Colonic mucosa (tissue), 4 donors: ENCODE measurements around the gene SET. TPM values are rescaled to one million over a fixed set of nuclear protein-coding genes. Genes with fewer than 3 reads are reported as not detected.
"Not testable (repeated sequence)": the region's sequence is repeated elsewhere in the genome, so short reads cannot be mapped to it uniquely, and the experiment has no call there.

Source experiments
- DNase-seq: peaks from one replicate; pipeline ENCODE4 v3.0.0-alpha.2; 2020
- H3K27ac ChIP-seq: fragments of 200-600 bp; one replicate; pipeline ENCODE4 v1.8.0; 2021
- H3K27me3 ChIP-seq: fragments of 200-600 bp; one replicate; pipeline ENCODE4 v1.8.0; 2021
- H3K36me3 ChIP-seq: fragments of 200-600 bp; one replicate; pipeline ENCODE4 v1.8.0; 2021
- H3K4me1 ChIP-seq: fragments of 200-600 bp; one replicate; pipeline ENCODE4 v1.8.0; 2021; ENCODE audit warnings: mild to moderate bottlenecking
- H3K4me3 ChIP-seq: fragments of 200-600 bp; one replicate; pipeline ENCODE4 v1.8.0; 2021
- H3K9ac ChIP-seq, 2 donors: one replicate each; pipeline ENCODE4 v1.7.0; 2013; ENCODE audit warnings: control low read depth in 2 of 2, low read depth in 2 of 2, low read length in 2 of 2
- H3K9me3 ChIP-seq: fragments of 200-600 bp; one replicate; pipeline ENCODE4 v1.8.0; 2021
- CTCF ChIP-seq: fragments of 200-600 bp; IDR thresholded peaks from one replicate; pipeline ENCODE4 v1.8.0; 2022; ENCODE audit warnings: antibody characterized with exemption, mild to moderate bottlenecking
- intact Hi-C: fragments of 100-400 bp; cut with DNase I; formaldehyde crosslinking; loops from one replicate; pipeline ENCODE4 v1.14.1; 2022
- total RNA-seq, 2 donors: library from RNA; stranded (reverse); fragmentation: NEBNext Ultra II Directional in 1 of 2; extraction: Animal tissue kit (Norgen Biotek cat#: 25700) in 1 of 2; gene quantifications; one replicate each; pipeline ENCODE4 v1.2.1, GENCODE V29; 2021
- donor health status: healthy.
- donor health status: DM: no; HTN: no; CAD: no.
- donor health status: DM: no; HTN: no; CAD: no.

The SET gene
- total RNA-seq, 2 donors from 2014 or later = 222 to 348 TPM

GRCh38 chr9:128657796-128658195 lies 31.2 kb upstream of the SET start:
- H3K36me3 ChIP-seq = no peaks in the 10 kb centered on the region
- intact Hi-C loops = no loop called here

DNA sequence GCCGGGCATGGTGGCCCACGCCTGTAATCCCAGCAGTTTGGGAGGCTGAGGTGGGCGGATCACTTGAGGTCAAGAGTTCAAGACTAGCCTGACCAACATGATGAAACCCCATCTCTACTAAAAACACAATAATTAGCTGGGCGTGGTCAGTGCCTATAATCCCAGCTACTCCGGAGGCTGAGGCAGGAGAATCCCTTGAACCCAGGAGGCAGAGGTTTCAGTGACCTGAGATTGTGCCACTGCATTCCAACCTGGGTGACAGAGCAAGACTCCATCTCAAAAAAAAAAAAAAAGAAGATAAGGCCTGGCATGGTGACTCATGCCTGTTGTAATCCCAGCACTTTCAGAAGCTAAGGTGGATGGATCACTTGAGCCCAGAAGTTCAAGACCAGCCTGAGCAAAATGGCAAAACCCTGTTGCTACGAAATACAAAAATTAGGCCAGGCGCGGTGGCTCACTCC lies 22.5 kb upstream of the SET start:
- DNase-seq, H3K4me3 ChIP-seq, H3K9ac ChIP-seq, H3K27ac ChIP-seq, H3K27me3 ChIP-seq, H3K4me1 ChIP-seq, intact Hi-C loops, H3K9me3 ChIP-seq, H3K36me3 ChIP-seq: not testable (repeated sequence)

More at GRCh38 chr9:128657796-128658195, 31.2 kb upstream of the SET start:
- DNase-seq = no peak
- no peaks in the 10 kb centered on the region for H3K9me3 ChIP-seq
- H3K9ac ChIP-seq = no peak overlapping the region
- no peak overlapping the region for H3K4me3 ChIP-seq
- no peak for TF ChIP-seq CTCF
- H3K27ac ChIP-seq = no peak overlapping the region
- no peaks in the 10 kb centered on the region for H3K4me1 ChIP-seq
- H3K27me3 ChIP-seq = no peaks in the 10 kb centered on the region

DNA sequence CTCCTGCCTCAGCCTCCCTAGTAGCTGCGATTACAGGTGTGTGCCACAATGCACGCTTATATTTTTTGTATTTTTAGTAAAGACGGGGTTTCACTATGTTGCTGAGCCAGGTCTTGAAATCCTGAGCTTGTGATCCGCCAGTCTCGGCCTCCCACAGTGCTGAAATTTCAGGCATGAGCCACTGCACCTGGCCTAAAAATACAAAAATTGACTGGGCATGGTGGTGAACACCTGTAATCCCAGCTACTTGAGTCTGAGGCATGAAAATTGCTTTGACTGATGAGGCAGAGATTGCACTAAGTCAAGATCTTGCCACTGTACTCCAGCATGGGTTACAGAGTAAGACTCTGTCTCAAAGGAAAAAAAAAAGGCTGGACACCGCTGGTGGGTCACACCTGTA lies 19.2 kb upstream of the SET start:
- H3K36me3 ChIP-seq = no peaks in the 10 kb centered on the region
- no peak for DNase-seq
- intact Hi-C loops = no loop called here

DNA sequence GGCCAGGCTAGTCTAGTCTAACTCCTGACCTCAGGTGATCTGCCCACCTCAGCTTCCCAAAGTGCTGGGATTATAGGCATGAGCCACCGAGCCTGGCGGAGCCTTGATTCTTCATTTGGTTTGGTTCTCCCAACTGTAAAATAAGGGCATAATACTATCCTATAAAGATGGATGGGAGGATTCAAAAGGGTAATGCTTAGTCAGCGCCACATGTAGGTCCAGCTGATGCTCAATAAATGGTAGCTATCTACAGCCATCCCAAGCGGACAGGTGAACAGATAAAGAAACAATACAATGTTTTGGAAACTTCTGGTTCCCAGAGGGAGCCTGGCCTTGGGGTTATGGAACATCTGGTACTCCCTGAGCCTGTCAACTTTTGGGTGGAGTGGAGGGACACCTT lies 13.6 kb upstream of the SET start:
- Histone ChIP-seq H3K9ac (no peak overlapping the region), H3K9me3 (no peaks in the 10 kb centered on the region), H3K36me3 (no peaks in the 10 kb centered on the region), H3K4me1 (no peaks in the 10 kb centered on the region), H3K27ac (no peak overlapping the region), H3K4me3 (no peak overlapping the region), H3K27me3 (no peaks in the 10 kb centered on the region)
- no peak for DNase-seq
- intact Hi-C loops = no loop called here
- TF ChIP-seq CTCF = no peak

More for the DNA sequence above, 19.2 kb upstream of the SET start:
- TF ChIP-seq CTCF = no peak
- no peaks in the 10 kb centered on the region for H3K4me1 ChIP-seq
- no peaks in the 10 kb centered on the region for H3K9me3 ChIP-seq
- no peak overlapping the region for H3K4me3 ChIP-seq
- no peak overlapping the region for H3K27ac ChIP-seq
- H3K27me3 ChIP-seq = no peaks in the 10 kb centered on the region
- no peak overlapping the region for H3K9ac ChIP-seq

GRCh38 chr9:128677794-128678193 lies 11.2 kb upstream of the SET start:
- no peaks in the 10 kb centered on the region for H3K36me3 ChIP-seq
- intact Hi-C loops = no loop called here
- DNase-seq = no peak
- TF ChIP-seq CTCF = no peak
- H3K27me3 ChIP-seq = no peaks in the 10 kb centered on the region
- no peak overlapping the region for H3K9ac ChIP-seq
- no peaks in the 10 kb centered on the region for H3K9me3 ChIP-seq
- H3K27ac ChIP-seq = no peak overlapping the region
- H3K4me3 ChIP-seq = no peak overlapping the region
- H3K4me1 ChIP-seq = no peaks in the 10 kb centered on the region

DNA sequence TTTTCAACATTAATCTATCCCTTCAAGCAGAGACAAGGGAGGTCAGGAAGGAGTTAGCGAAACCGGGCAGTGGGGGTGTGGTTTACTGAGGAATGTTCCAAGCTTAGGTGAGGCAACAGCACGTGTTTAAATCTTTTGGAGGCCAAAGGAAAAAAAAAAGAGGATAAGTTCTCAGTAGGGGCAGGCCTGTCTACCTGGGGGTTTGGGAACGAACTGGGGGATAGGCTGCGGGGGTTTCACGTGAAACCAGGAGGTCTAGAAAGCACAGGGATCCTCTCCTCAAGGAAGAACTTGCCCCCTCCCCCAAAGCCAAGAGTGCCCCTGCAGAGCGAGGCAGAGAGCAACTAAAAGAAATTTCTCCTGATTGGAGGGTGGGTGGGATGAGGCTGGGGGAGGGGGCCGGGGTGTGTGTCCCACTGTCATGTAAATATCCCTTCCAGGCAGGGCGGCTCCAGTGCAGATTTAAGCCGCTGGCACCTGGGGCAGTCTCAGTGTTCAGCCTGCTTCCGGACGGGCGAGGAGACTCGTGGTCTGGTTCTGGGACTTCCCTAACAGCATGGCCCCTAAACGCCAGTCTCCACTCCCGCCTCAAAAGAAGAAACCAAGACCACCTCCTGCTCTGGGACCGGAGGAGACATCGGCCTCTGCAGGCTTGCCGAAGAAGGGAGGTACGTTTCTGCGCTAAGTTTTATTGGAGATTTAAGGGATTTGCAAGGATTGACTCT lies 5.5 kb upstream of the SET start:
- Histone ChIP-seq H3K27ac (peak overlapping the region; percentile 96), H3K4me1 (peaks cover 8% of the 10 kb centered on the region), H3K4me3 (peak overlapping the region; percentile 59), H3K27me3 (no peaks in the 10 kb centered on the region), H3K9ac (peak overlapping the region; percentile 62 to 93), H3K9me3 (no peaks in the 10 kb centered on the region), H3K36me3 (no peaks in the 10 kb centered on the region)
- peak; percentile 74 for DNase-seq
- no peak for TF ChIP-seq CTCF
- intact Hi-C loops = no loop called here
